Dendritic cell treated with granulocyte-macrophage colony-stimulating factor and Interleukin-4, amounts not matched to agents 40 ng/mL and 50 ng/mL, for 4 days (primary cell): ENCODE results near the gene RUFY4.
"Not testable (repeated sequence)": the region's sequence is repeated elsewhere in the genome, so short reads cannot be mapped to it uniquely, and the experiment has no call there.

Experiments used
- H3K27ac Mint-ChIP-seq: one replicate; pipeline ENCODE4 v1.8.0; 2022; ENCODE audit warnings: mild to moderate bottlenecking, mixed read lengths
- H3K27me3 Mint-ChIP-seq: one replicate; pipeline ENCODE4 v1.8.0; 2022; ENCODE audit warnings: mild to moderate bottlenecking, mixed read lengths
- H3K36me3 Mint-ChIP-seq: one replicate; pipeline ENCODE4 v1.8.0; 2022; ENCODE audit warnings: low read depth, mixed read lengths
- H3K4me1 Mint-ChIP-seq: one replicate; pipeline ENCODE4 v1.8.0; 2022; ENCODE audit warnings: low read depth, mixed read lengths
- H3K4me3 Mint-ChIP-seq: one replicate; pipeline ENCODE4 v1.8.0; 2022; ENCODE audit warnings: mild to moderate bottlenecking, moderate library complexity, mixed read lengths
- H3K9me3 Mint-ChIP-seq: one replicate; pipeline ENCODE4 v1.8.0; 2022; ENCODE audit warnings: mixed read lengths
- intact Hi-C: fragments of 100-400 bp; cut with micrococcal nuclease; formaldehyde crosslinking; loops from one replicate; pipeline ENCODE4 v1.15.0; 2022

Gene RUFY4

DNA sequence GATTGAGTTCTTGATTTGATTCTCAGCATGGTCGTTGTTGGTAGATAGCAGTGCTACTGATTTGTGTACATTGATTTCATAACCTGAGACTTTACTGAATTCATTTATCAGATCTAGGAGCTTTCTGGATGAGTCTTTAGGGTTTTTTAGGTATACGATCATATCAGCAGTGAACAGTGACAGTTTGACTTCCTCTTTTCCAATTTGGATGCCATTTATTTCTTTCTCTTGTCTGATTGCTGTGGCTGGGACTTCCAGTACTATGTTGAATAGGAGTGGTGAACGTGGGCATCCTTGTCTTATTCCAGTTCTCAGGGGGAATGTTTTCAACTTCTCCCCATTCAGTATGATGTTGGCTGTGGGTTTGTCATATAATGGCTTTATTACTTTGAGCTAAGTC, 28.9 kb downstream of the RUFY4 start:
- H3K9me3 Mint-ChIP-seq, result peaks cover 12% of the 10 kb centered on the region
- H3K4me3 Mint-ChIP-seq, result no peak overlapping the region
- H3K27me3 Mint-ChIP-seq, result peaks cover 3% of the 10 kb centered on the region
- no peak overlapping the region for H3K27ac Mint-ChIP-seq
- intact Hi-C loops, result no loop called here
- no peaks in the 10 kb centered on the region for H3K36me3 Mint-ChIP-seq
- H3K4me1 Mint-ChIP-seq, result peaks cover 36% of the 10 kb centered on the region

DNA sequence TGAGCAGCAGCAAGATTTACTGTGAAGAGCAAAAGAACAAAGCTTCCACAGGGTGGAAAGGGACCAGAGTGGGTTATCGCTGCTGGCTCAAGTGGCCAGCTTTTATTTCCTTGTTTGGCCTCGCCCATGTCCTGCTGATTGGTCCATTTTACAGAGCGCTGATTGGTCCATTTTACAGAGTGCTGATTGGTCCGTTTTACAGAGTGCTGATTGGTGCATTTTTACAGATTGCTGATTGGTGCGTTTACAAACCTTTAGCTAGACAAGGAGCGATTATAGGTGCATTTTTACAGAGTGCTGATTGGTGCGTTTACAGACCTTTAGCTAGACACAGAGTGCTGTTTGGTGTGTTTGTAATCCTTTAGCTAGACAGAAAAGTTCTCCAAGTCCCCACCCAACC, 39.8 kb downstream of the RUFY4 start:
- H3K36me3 Mint-ChIP-seq, H3K27ac Mint-ChIP-seq, H3K4me1 Mint-ChIP-seq, H3K4me3 Mint-ChIP-seq, intact Hi-C loops: not testable (repeated sequence)
- Mint-ChIP-seq H3K9me3 (peaks cover 53% of the 10 kb centered on the region), H3K27me3 (peaks cover 27% of the 10 kb centered on the region)

DNA sequence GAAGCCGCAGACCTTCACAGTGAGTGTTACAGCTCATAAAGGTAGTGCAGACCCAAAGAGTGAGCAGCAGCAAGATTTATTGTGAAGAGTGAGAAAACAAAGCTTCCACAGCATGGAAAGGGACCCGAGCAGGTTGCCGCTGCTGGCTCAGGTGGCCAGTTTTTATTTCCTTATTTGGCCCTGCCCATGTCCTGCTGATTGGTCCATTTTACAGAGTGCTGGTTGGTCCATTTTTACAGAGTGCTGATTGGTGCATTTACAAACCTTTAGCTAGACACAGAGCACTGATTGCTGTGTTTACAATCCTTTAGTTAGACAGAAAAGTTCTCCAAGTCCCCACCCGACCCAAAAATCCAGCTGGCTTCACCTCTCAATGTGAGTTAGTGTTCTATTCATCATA, 52.7 kb downstream of the RUFY4 start:
- H3K27me3 Mint-ChIP-seq, intact Hi-C loops, H3K27ac Mint-ChIP-seq, H3K4me3 Mint-ChIP-seq, H3K36me3 Mint-ChIP-seq: not testable (repeated sequence)
- Mint-ChIP-seq H3K9me3 (peaks cover 51% of the 10 kb centered on the region), H3K4me1 (peaks cover 29% of the 10 kb centered on the region)

- H3K36me3 Mint-ChIP-seq, H3K4me3 Mint-ChIP-seq, intact Hi-C loops, H3K27ac Mint-ChIP-seq, H3K27me3 Mint-ChIP-seq: not testable (repeated sequence)
- Mint-ChIP-seq H3K9me3 (peaks cover 46% of the 10 kb centered on the region), H3K4me1 (peaks cover 33% of the 10 kb centered on the region)
These were observed 53.2 kb downstream of the RUFY4 start for GRCh38 chr2:218122286-218122685.

- peaks cover 47% of the 10 kb centered on the region for H3K4me1 Mint-ChIP-seq
- peaks cover 5% of the 10 kb centered on the region for H3K36me3 Mint-ChIP-seq
- intact Hi-C loops, result no loop called here
- peaks cover 29% of the 10 kb centered on the region for H3K9me3 Mint-ChIP-seq
- peaks cover 3% of the 10 kb centered on the region for H3K27me3 Mint-ChIP-seq
- no peak overlapping the region for H3K27ac Mint-ChIP-seq
- no peak overlapping the region for H3K4me3 Mint-ChIP-seq
These were observed 54.9 kb downstream of the RUFY4 start for GRCh38 chr2:218123986-218124385.

DNA sequence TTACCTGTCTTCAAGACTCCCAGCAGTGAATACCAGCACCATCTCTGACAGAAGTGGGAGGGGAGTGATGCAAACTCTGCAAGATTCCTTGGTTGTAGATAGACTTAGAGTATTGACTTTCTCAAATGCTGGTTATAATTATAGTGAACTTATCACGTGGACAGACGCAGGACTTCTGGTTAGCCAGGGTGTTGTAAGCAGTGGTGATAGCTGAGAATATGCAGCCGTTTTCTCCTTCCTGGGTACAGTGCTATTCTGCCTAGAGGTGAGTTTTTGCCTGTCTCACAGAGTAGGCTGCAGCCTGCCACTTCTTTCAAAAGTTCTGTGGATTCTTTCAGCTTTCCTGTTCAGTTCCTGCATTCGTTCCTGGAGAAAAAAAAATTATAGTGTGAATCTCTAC, 56.0 kb downstream of the RUFY4 start:
- peaks cover 56% of the 10 kb centered on the region for H3K4me1 Mint-ChIP-seq
- H3K27ac Mint-ChIP-seq, result peak overlapping the region; percentile 71
- intact Hi-C loops, result no loop called here
- peaks cover 3% of the 10 kb centered on the region for H3K27me3 Mint-ChIP-seq
- peaks cover 29% of the 10 kb centered on the region for H3K9me3 Mint-ChIP-seq
- peaks cover 5% of the 10 kb centered on the region for H3K36me3 Mint-ChIP-seq
- H3K4me3 Mint-ChIP-seq, result no peak overlapping the region

- peak within 1 kb of the TSS; percentile 58 for H3K4me3 Mint-ChIP-seq
- H3K27me3 Mint-ChIP-seq, result no peaks in the 10 kb centered on the region
- peak within 1 kb of the TSS; percentile 71 for H3K27ac Mint-ChIP-seq
- peaks cover 24% of the 10 kb centered on the region for H3K9me3 Mint-ChIP-seq
- peaks cover 62% of the 10 kb centered on the region for H3K4me1 Mint-ChIP-seq
- peaks cover 5% of the 10 kb centered on the region for H3K36me3 Mint-ChIP-seq
- intact Hi-C loops, result no loop called here
These were observed 56.6 kb downstream of the RUFY4 start, which contains the start of gene CXCR2 for GRCh38 chr2:218125626-218126080. TSS of gene CXCR2 (plus strand) at chr2:218126028. CDS start at chr2:218134802, 8,774 bp downstream.

- intact Hi-C loops, result no loop called here
- peak overlapping the region; percentile 27 for H3K27ac Mint-ChIP-seq
- no peaks in the 10 kb centered on the region for H3K27me3 Mint-ChIP-seq
- no peak overlapping the region for H3K4me3 Mint-ChIP-seq
- H3K4me1 Mint-ChIP-seq, result peaks cover 74% of the 10 kb centered on the region
- H3K36me3 Mint-ChIP-seq, result no peaks in the 10 kb centered on the region
- peaks cover under 1% of the 10 kb centered on the region for H3K9me3 Mint-ChIP-seq
These were observed 58.9 kb downstream of the RUFY4 start for GRCh38 chr2:218127929-218128455.

DNA sequence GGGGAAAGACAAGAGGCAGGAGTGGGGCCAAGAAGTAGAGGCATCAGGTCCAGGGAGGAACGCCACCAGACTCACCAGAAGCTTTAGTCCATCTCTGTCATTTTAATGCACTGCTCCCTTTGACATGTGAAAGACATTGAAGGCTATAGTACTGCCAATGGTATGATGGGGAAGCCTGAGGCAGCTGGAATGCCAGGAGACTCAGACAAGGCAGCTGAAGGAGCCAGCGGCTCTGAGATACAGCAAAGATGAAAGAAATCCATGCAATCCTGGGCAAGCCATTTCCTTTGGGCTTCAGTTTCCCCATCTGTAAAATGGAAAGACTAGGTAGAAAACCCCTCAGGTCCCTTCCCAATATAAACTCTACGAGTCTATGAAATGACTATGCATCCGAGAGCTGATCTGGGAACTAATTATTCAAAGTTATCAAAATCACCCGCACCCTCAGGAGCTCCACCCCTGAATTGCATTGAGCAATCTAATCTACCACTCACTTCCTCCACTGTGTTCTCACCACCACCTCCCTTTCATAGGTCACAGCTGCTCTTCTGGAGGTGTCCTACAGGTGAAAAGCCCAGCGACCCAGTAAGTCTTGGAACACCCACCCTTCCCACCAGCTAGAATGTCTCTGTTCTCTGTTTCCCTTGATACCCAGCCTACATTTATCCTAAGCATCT, 59.9 kb downstream of the RUFY4 start:
- intact Hi-C loops, result no loop called here
- H3K9me3 Mint-ChIP-seq, result no peaks in the 10 kb centered on the region
- H3K27ac Mint-ChIP-seq, result peak overlapping the region; percentile 33
- H3K27me3 Mint-ChIP-seq, result no peaks in the 10 kb centered on the region
- peak overlapping the region; percentile 4 for H3K4me3 Mint-ChIP-seq
- peaks cover 76% of the 10 kb centered on the region for H3K4me1 Mint-ChIP-seq
- no peaks in the 10 kb centered on the region for H3K36me3 Mint-ChIP-seq

- H3K4me3 Mint-ChIP-seq, result no peak overlapping the region
- H3K27ac Mint-ChIP-seq, result peak overlapping the region; percentile 33
- H3K36me3 Mint-ChIP-seq, result no peaks in the 10 kb centered on the region
- no peaks in the 10 kb centered on the region for H3K9me3 Mint-ChIP-seq
- H3K27me3 Mint-ChIP-seq, result no peaks in the 10 kb centered on the region
- peaks cover 70% of the 10 kb centered on the region for H3K4me1 Mint-ChIP-seq
- intact Hi-C loops, result no loop called here
These were observed 60.5 kb downstream of the RUFY4 start for GRCh38 chr2:218129458-218130135.

DNA sequence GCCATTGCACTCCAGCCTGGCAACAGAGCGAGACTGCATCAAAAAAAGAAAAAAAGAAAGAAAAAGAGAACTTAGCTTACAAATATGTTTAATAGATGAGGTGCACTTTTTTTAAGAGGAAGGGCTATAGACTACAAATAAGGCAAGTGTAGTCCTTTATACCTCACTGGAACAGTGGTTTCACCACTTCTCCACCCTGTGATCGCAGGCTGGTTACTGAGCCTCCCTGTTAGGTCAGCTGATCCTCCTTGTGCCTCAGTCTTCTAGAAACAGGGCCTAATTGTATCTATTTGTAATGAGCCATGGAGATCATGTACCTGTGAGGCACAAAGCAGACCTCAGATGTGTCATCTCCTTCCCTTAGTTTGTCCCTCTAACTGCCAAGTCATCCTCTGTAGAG, 61.3 kb downstream of the RUFY4 start:
- peaks cover 5% of the 10 kb centered on the region for H3K36me3 Mint-ChIP-seq
- intact Hi-C loops, result no loop called here

DNA sequence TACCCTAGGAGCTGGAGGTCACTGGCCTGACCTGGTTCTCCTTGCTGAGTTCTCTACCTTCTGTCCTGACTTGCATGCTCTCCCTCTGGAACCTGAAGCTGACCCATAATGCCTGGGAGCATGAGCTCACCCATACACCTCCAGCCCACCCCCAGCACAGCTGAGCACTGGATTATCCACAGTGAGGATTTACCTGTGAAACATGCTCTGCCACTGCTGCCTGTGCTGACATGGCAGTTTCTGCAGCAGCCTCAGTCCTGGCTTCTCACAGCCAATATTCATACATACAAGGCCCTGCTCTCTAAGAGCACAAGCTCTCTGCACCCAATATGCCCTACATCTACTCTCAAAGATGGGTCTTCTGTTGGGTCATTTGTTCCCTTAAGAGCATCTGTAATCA, 61.8 kb downstream of the RUFY4 start:
- no peaks in the 10 kb centered on the region for H3K27me3 Mint-ChIP-seq
- H3K4me3 Mint-ChIP-seq, result no peak overlapping the region
- H3K9me3 Mint-ChIP-seq, result no peaks in the 10 kb centered on the region
- peak overlapping the region; percentile 47 for H3K27ac Mint-ChIP-seq
- intact Hi-C loops, result no loop called here
- H3K4me1 Mint-ChIP-seq, result peaks cover 64% of the 10 kb centered on the region
- H3K36me3 Mint-ChIP-seq, result peaks cover 10% of the 10 kb centered on the region

More for the DNA sequence above, 61.3 kb downstream of the RUFY4 start:
- Mint-ChIP-seq H3K27me3 (no peaks in the 10 kb centered on the region), H3K27ac (peak overlapping the region; percentile 47), H3K4me3 (no peak overlapping the region), H3K4me1 (peaks cover 64% of the 10 kb centered on the region), H3K9me3 (no peaks in the 10 kb centered on the region)

- Mint-ChIP-seq H3K9me3 (no peaks in the 10 kb centered on the region), H3K36me3 (peaks cover 11% of the 10 kb centered on the region), H3K27ac (peak overlapping the region; percentile 55), H3K27me3 (peaks cover 3% of the 10 kb centered on the region), H3K4me1 (peaks cover 38% of the 10 kb centered on the region), H3K4me3 (peak overlapping the region; percentile 39)
- intact Hi-C loops, result no loop called here
These were observed 68.5 kb downstream of the RUFY4 start for GRCh38 chr2:218137514-218137913.

- no peak overlapping the region for H3K4me3 Mint-ChIP-seq
- H3K27me3 Mint-ChIP-seq, result peaks cover 6% of the 10 kb centered on the region
- peak overlapping the region; percentile 55 for H3K27ac Mint-ChIP-seq
- H3K9me3 Mint-ChIP-seq, result no peaks in the 10 kb centered on the region
- peaks cover 11% of the 10 kb centered on the region for H3K36me3 Mint-ChIP-seq
- intact Hi-C loops, result no loop called here
- H3K4me1 Mint-ChIP-seq, result peaks cover 34% of the 10 kb centered on the region
These were observed 69.0 kb downstream of the RUFY4 start for GRCh38 chr2:218138047-218138446.
